ENCODE data around the gene TSGA10.
"Not testable (repeated sequence)": the region's sequence is repeated elsewhere in the genome, so short reads cannot be mapped to it uniquely, and the experiment has no call there.

TSGA10 gene

DNA sequence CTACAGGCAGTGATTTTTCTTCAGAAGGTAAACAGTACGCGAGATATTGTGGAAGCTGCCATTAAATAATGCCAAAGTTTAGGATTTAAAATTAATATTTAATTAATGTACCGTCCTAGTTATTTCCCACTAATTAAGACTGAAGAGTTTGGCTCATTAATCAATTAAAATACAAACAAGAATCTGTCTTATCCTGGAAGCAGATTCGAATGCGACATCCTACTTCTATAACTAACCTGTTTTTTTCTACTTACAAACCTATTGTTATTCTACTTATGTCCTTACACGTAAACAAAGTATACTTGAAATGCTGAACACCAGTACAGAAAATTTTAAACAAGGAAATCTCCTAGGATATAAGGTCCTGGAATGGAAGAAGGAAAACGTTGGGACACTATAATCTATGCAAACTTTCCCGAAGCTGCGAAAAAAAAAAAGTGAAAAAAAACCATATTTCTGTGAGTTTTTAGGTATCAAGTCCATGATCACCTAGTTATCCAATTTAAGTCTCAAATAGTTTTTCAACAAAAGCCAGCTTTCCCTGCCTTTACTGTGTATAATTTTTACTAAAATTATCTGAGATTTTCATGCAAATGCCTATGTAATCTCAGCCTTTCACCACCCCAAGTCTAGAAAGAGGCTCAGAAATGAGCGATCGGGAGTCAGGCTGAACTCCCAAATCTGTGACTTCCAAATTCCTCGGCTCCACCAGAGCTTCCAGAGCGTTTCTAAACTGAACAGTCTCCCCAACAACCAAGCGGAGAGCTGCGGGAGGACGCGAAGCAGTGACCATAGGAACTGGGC is 14.5 kb downstream of the TSGA10 start:
- in situ Hi-C loops (cut with HindIII; ENCODE audit: low sequenced_read_pairs), result no loop called here
- peak overlapping the region; percentile 80 for H3K4me3 ChIP-seq (ENCODE audit: low read depth, low read length)
- TF ChIP-seq, protein P1, sequence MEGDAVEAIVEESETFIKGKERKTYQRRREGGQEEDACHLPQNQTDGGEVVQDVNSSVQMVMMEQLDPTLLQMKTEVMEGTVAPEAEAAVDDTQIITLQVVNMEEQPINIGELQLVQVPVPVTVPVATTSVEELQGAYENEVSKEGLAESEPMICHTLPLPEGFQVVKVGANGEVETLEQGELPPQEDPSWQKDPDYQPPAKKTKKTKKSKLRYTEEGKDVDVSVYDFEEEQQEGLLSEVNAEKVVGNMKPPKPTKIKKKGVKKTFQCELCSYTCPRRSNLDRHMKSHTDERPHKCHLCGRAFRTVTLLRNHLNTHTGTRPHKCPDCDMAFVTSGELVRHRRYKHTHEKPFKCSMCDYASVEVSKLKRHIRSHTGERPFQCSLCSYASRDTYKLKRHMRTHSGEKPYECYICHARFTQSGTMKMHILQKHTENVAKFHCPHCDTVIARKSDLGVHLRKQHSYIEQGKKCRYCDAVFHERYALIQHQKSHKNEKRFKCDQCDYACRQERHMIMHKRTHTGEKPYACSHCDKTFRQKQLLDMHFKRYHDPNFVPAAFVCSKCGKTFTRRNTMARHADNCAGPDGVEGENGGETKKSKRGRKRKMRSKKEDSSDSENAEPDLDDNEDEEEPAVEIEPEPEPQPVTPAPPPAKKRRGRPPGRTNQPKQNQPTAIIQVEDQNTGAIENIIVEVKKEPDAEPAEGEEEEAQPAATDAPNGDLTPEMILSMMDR (IDR thresholded peaks at IDR 0.05; ENCODE audit: low read depth, low read length, missing control alignments), result no peak
- no peak for DNase-seq (ENCODE audit: low read depth)

DNA sequence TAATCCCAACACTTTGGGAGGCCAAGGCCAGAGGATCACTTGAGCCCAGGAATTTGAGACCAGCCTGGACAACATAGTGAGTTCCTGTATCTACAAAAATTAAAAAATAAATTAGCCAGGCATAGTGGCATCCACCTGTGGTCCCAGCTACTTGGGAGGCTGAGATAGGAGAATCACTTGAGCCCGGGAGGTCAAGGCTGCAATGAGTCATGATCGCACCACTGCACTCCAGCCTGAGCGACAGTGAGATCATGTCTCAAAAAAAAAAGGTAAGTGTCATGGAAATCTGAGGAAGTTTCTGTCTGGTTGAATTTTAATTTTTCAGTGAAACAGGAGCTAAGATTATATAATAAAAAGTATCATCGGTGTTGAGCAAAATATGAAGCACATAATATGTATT is 15.7 kb downstream of the TSGA10 start:
- H3K4me3 ChIP-seq (ENCODE audit: low read depth, low read length), result no peak overlapping the region
- in situ Hi-C loops (cut with HindIII; ENCODE audit: low sequenced_read_pairs), result no loop called here
- TF ChIP-seq, protein P1 (IDR thresholded peaks at IDR 0.05; ENCODE audit: low read depth, low read length, missing control alignments), result no peak
- DNase-seq (ENCODE audit: low read depth), result no peak

- DNase-seq (ENCODE audit: low read depth); in situ Hi-C loops (cut with HindIII; ENCODE audit: low sequenced_read_pairs); H3K4me3 ChIP-seq (ENCODE audit: low read depth, low read length): not testable (repeated sequence)
Measured at GRCh38 chr2:99135044-99135556, 19.6 kb downstream of the TSGA10 start.

- in situ Hi-C loops (cut with HindIII; ENCODE audit: low sequenced_read_pairs), result no loop called here
- TF ChIP-seq, protein P1 (IDR thresholded peaks at IDR 0.05; ENCODE audit: low read depth, low read length, missing control alignments), result no peak
- no peak overlapping the region for H3K4me3 ChIP-seq (ENCODE audit: low read depth, low read length)
- DNase-seq (ENCODE audit: low read depth), result no peak
Measured at GRCh38 chr2:99127981-99128380, 26.8 kb downstream of the TSGA10 start.

- in situ Hi-C loops (cut with HindIII; ENCODE audit: low sequenced_read_pairs), result no loop called here
- TF ChIP-seq, protein P1 (IDR thresholded peaks at IDR 0.05; ENCODE audit: low read depth, low read length, missing control alignments), result no peak
- DNase-seq (ENCODE audit: low read depth), result no peak
- H3K4me3 ChIP-seq (ENCODE audit: low read depth, low read length), result no peak overlapping the region
Measured at GRCh38 chr2:99112617-99113016, 42.1 kb downstream of the TSGA10 start.

DNA sequence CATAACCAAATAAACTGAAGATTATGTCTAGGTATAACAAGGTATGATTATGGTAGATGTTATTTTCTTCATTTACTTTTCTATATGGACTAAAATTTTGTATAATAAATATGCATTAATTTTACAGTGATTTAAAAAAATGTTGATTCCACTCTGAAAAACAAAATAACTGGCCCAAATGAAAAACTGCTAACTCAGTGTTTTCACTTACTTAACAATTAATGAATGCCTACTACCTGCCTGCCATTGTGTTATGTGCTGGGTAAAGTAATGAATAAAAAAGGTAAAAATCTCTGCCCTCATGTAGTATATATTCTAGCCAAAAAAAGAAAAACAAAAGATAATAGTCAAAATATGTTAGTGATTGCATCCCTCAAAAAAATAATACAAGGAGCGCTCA is 42.8 kb downstream of the TSGA10 start:
- no peak overlapping the region for H3K4me3 ChIP-seq (ENCODE audit: low read depth, low read length)
- in situ Hi-C loops (cut with HindIII; ENCODE audit: low sequenced_read_pairs), result no loop called here
- TF ChIP-seq, protein P1 (IDR thresholded peaks at IDR 0.05; ENCODE audit: low read depth, low read length, missing control alignments), result no peak
- DNase-seq (ENCODE audit: low read depth), result no peak

DNA sequence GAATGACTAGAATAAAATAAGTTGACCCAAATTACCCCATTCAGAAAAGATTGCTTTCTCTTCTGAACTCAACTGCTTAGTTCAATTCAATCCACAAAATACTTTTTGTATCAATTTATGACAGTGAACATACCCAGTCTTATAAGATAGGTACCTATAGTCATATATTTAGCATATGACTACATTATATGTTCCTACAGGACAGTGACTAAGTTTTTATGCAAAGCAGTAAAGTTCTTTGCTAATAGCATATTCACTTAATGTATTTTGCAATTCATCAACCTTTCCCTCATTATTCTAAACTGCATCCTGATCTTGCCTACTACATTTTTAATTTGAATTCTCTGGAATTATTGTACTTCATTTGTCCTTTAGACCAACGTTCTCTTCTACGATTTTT is 43.5 kb downstream of the TSGA10 start:
- in situ Hi-C loops (cut with HindIII; ENCODE audit: low sequenced_read_pairs), result no loop called here
- H3K4me3 ChIP-seq (ENCODE audit: low read depth, low read length), result no peak overlapping the region
- no peak for DNase-seq (ENCODE audit: low read depth)
- TF ChIP-seq, protein P1 (IDR thresholded peaks at IDR 0.05; ENCODE audit: low read depth, low read length, missing control alignments), result no peak

Measured in astrocyte of the cerebellum (primary cell).